GM06990 (cell line): ENCODE data around the gene MYO15A.
A peak's percentile ranks its signal among the peaks of the same experiment; 100 is the strongest.

ENCODE experiments used
- DNase-seq: peaks from one replicate; pipeline ENCODE4 v3.0.0-alpha.2; 2011; ENCODE audit not compliant: insufficient read length; ENCODE audit errors: extremely low read depth
- H3K27me3 ChIP-seq: replicated peaks from 2 replicates; pipeline ENCODE4 v1.6.0; 2011; ENCODE audit warnings: low read length; ENCODE audit not compliant: control insufficient read depth, insufficient read depth
- H3K36me3 ChIP-seq: 2 replicates; pipeline ENCODE4 v1.5.1; 2011; ENCODE audit warnings: low read length; ENCODE audit not compliant: control insufficient read depth, insufficient read depth
- H3K4me3 ChIP-seq: replicated peaks from 2 replicates; pipeline ENCODE4 v1.5.1; 2011; ENCODE audit warnings: low read depth, mild to moderate bottlenecking, control low read depth, low read length
- CTCF ChIP-seq: IDR thresholded peaks from 2 replicates; pipeline ENCODE4 v1.5.1; 2011; ENCODE audit warnings: low read length, control low read depth, mild to moderate bottlenecking, inconsistent platforms; ENCODE audit not compliant: insufficient read depth, poor library complexity, severe bottlenecking

The MYO15A gene

GRCh38 chr17:18184143-18185031 lies 75.8 kb downstream of the MYO15A start:
- H3K27me3 ChIP-seq = no peaks in the 10 kb centered on the region
- TF ChIP-seq CTCF = peak; percentile 15
- peak overlapping the region; percentile 74 for H3K4me3 ChIP-seq
- H3K36me3 ChIP-seq = no peaks in the 10 kb centered on the region; the same call in none of the 2 replicates
- DNase-seq = peak; percentile 64

GRCh38 chr17:18185391-18185790 lies 76.8 kb downstream of the MYO15A start:
- peak overlapping the region; percentile 74 for H3K4me3 ChIP-seq
- no peak for DNase-seq
- H3K27me3 ChIP-seq = no peaks in the 10 kb centered on the region
- TF ChIP-seq CTCF = no peak
- peaks cover 4% of the 10 kb centered on the region for H3K36me3 ChIP-seq

GRCh38 chr17:18185832-18186626 lies 77.5 kb downstream of the MYO15A start:
- Histone ChIP-seq H3K4me3 (peak overlapping the region; percentile 74), H3K27me3 (no peaks in the 10 kb centered on the region), H3K36me3 (peaks cover 4% of the 10 kb centered on the region)
- DNase-seq = no peak
- no peak for TF ChIP-seq CTCF

GRCh38 chr17:18186627-18186982 lies 78.0 kb downstream of the MYO15A start:
- H3K36me3 ChIP-seq = peaks cover 4% of the 10 kb centered on the region
- peak overlapping the region; percentile 74 for H3K4me3 ChIP-seq
- no peak for TF ChIP-seq CTCF

GRCh38 chr17:18187226-18187625 lies 78.7 kb downstream of the MYO15A start:
- H3K27me3 ChIP-seq = no peaks in the 10 kb centered on the region
- peaks cover 4% of the 10 kb centered on the region for H3K36me3 ChIP-seq
- TF ChIP-seq CTCF = no peak
- H3K4me3 ChIP-seq = peak overlapping the region; percentile 74
- no peak for DNase-seq

More at GRCh38 chr17:18186627-18186982, 78.0 kb downstream of the MYO15A start:
- no peak for DNase-seq
- H3K27me3 ChIP-seq = no peaks in the 10 kb centered on the region
